Liver (tissue), 3 donors: ENCODE data around the gene UCK2.

ENCODE experiments used
- EGR1 ChIP-seq, 2 donors: IDR thresholded peaks; 2 replicates each; pipeline ENCODE4 v1.6.1; 2016 to 2018; ENCODE audit warnings: antibody characterized with exemption in 2 of 2, low read depth in 2 of 2
- FOXA1 ChIP-seq: IDR thresholded peaks from 2 replicates; pipeline ENCODE4 v1.6.1; 2016; ENCODE audit warnings: antibody characterized with exemption
- GABPA ChIP-seq, 2 donors: IDR thresholded peaks in 1 of 2; conservative IDR thresholded peaks in 1 of 2; 2 replicates each; pipeline ENCODE4 v1.6.1; 2016; ENCODE audit warnings: antibody characterized with exemption in 2 of 2, mild to moderate bottlenecking in 1 of 2, moderate library complexity in 1 of 2
- HNF4A ChIP-seq, 2 donors: conservative IDR thresholded peaks; 2 replicates each; pipeline ENCODE4 v1.6.1; 2016; ENCODE audit warnings: antibody characterized with exemption in 2 of 2, mild to moderate bottlenecking in 2 of 2
- JUND ChIP-seq, 2 donors: IDR thresholded peaks; 2 replicates each; pipeline ENCODE4 v1.6.1; 2016; ENCODE audit warnings: antibody characterized with exemption in 2 of 2
- MAX ChIP-seq: IDR thresholded peaks from 2 replicates; pipeline ENCODE4 v1.6.1; 2016; ENCODE audit warnings: antibody characterized with exemption
- RAD21 ChIP-seq, 2 donors: IDR thresholded peaks; 2 replicates each; pipeline ENCODE4 v1.6.1; 2016; ENCODE audit warnings: antibody characterized with exemption in 2 of 2, mild to moderate bottlenecking in 2 of 2
- RXRA ChIP-seq, 2 donors: IDR thresholded peaks; 2 replicates each; pipeline ENCODE4 v1.6.1; 2017 to 2018; ENCODE audit warnings: antibody characterized with exemption in 2 of 2, mild to moderate bottlenecking in 1 of 2
- SP1 ChIP-seq: IDR thresholded peaks from 2 replicates; pipeline ENCODE4 v1.6.1; 2018; ENCODE audit warnings: antibody characterized with exemption, mild to moderate bottlenecking
- TAF1 ChIP-seq: conservative IDR thresholded peaks from 2 replicates; pipeline ENCODE4 v1.6.1; 2016; ENCODE audit warnings: antibody characterized with exemption, mild to moderate bottlenecking
- ZBTB33 ChIP-seq: IDR thresholded peaks from 2 replicates; pipeline ENCODE4 v1.6.1; 2016; ENCODE audit warnings: antibody characterized with exemption
- TF ChIP-seq, protein P1 (sequence below): fragments of 150-350 bp; IDR thresholded peaks from 2 replicates; pipeline ENCODE4 v1.5.1; 2017; ENCODE audit warnings: improper control_type of control experiment, low read depth, low read length; ENCODE audit not compliant: missing input control
- TF ChIP-seq, protein P2 (sequence below): IDR thresholded peaks from 2 replicates; pipeline ENCODE4 v1.6.1; 2016; ENCODE audit warnings: antibody characterized with exemption
- TF ChIP-seq, protein P3 (sequence below): IDR thresholded peaks from 2 replicates; pipeline ENCODE4 v1.6.1; 2016; ENCODE audit warnings: antibody characterized with exemption, mild to moderate bottlenecking
- donor health status: healthy.
- donor health status: healthy.

DNA sequence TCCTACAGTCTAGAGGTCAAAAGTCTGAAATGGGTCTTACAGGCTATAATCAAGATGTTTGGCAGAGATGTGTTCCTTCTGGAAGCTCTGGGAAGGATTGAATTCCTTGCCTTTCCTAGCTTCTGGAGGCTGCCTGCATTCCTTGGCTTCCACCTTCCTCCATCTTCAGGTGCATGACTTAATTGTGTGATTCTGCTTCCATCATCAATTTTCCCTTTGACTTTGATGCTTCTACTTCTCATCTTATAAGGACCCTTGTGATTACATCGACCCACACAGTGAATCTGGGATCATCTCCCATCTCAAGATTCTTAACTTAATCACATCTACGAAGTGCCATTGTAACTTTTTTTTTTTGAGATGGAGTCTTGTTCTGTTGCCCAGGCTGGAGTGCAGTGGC is 111.4 kb downstream of the UCK2 start:
- TF ChIP-seq JUND (IDR thresholded peaks at IDR 0.05) (no peak), GABPA (IDR thresholded peaks at IDR 0.05 in 1 of 2, conservative IDR thresholded peaks at IDR 0.05 in 1 of 2) (no peak), TAF1 (no peak), RXRA (IDR thresholded peaks at IDR 0.05) (no peak), ZBTB33 (no peak), SP1 (no peak), HNF4A (conservative IDR thresholded peaks at IDR 0.05) (no peak), RAD21 (IDR thresholded peaks at IDR 0.05) (no peak), EGR1 (IDR thresholded peaks at IDR 0.05; ENCODE audit: low read depth in 2 of 2) (no peak), MAX (no peak), FOXA1 (no peak)
- TF ChIP-seq, protein P1, sequence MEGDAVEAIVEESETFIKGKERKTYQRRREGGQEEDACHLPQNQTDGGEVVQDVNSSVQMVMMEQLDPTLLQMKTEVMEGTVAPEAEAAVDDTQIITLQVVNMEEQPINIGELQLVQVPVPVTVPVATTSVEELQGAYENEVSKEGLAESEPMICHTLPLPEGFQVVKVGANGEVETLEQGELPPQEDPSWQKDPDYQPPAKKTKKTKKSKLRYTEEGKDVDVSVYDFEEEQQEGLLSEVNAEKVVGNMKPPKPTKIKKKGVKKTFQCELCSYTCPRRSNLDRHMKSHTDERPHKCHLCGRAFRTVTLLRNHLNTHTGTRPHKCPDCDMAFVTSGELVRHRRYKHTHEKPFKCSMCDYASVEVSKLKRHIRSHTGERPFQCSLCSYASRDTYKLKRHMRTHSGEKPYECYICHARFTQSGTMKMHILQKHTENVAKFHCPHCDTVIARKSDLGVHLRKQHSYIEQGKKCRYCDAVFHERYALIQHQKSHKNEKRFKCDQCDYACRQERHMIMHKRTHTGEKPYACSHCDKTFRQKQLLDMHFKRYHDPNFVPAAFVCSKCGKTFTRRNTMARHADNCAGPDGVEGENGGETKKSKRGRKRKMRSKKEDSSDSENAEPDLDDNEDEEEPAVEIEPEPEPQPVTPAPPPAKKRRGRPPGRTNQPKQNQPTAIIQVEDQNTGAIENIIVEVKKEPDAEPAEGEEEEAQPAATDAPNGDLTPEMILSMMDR: no peak
- TF ChIP-seq, protein P2, sequence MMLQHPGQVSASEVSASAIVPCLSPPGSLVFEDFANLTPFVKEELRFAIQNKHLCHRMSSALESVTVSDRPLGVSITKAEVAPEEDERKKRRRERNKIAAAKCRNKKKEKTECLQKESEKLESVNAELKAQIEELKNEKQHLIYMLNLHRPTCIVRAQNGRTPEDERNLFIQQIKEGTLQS: no peak
- TF ChIP-seq, protein P3, sequence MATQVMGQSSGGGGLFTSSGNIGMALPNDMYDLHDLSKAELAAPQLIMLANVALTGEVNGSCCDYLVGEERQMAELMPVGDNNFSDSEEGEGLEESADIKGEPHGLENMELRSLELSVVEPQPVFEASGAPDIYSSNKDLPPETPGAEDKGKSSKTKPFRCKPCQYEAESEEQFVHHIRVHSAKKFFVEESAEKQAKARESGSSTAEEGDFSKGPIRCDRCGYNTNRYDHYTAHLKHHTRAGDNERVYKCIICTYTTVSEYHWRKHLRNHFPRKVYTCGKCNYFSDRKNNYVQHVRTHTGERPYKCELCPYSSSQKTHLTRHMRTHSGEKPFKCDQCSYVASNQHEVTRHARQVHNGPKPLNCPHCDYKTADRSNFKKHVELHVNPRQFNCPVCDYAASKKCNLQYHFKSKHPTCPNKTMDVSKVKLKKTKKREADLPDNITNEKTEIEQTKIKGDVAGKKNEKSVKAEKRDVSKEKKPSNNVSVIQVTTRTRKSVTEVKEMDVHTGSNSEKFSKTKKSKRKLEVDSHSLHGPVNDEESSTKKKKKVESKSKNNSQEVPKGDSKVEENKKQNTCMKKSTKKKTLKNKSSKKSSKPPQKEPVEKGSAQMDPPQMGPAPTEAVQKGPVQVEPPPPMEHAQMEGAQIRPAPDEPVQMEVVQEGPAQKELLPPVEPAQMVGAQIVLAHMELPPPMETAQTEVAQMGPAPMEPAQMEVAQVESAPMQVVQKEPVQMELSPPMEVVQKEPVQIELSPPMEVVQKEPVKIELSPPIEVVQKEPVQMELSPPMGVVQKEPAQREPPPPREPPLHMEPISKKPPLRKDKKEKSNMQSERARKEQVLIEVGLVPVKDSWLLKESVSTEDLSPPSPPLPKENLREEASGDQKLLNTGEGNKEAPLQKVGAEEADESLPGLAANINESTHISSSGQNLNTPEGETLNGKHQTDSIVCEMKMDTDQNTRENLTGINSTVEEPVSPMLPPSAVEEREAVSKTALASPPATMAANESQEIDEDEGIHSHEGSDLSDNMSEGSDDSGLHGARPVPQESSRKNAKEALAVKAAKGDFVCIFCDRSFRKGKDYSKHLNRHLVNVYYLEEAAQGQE: no peak
